ENCODE measurements around the gene PRKG1. TPM values are rescaled to one million over a fixed set of nuclear protein-coding genes. Genes with fewer than 3 reads are reported as not detected.
A peak's percentile ranks its signal among the peaks of the same experiment; 100 is the strongest.

The PRKG1 gene
- total RNA-seq, 2 donors from 2014 or later, result 1.3 to 2.7 TPM

DNA sequence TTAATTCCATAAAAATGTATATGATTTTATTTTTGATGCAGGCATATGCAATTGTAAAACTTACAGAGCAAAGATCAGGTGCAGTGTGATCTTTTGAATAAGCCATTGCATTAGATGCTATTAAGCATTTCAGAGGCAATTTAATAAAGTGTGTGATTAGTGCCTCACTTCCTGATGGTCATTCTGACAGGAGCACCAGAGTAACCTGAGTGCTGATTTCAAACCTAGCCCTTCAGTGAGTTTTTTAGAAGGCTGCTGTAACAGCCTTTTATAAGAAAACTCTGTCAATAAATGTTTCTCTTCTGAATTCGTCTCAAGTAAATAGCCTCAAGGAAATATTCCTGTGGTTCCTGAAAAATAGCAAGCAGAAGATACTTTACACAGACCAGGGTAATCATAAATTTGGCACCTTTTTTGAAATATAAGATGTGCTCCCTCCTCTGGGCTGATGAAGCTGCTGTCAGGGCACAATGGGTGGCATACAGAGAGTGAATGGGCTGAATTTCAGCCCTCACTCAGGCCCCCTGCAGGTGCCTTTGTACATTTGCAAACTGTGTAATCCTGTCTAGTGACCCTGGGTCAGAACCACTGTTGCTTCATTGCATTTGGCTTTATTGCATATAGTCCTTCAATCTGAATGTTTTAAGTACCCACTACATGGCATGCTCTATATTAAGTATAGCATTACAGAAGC lies 818.8 kb downstream of the PRKG1 start:
- Histone ChIP-seq H3K9ac (ENCODE audit: extremely low read depth, low read length, poor library complexity, severe bottlenecking) (no peak overlapping the region), H3K27ac (ENCODE audit: low read depth, low read length) (no peak overlapping the region), H3K4me3 (ENCODE audit: low read length) (no peak overlapping the region), H3K9me3 (ENCODE audit: control insufficient read depth, low read length) (no peaks in the 10 kb centered on the region), H3K36me3 (ENCODE audit: control insufficient read depth, insufficient read depth, low read length) (no peaks in the 10 kb centered on the region), H3K4me1 (ENCODE audit: control insufficient read depth, insufficient read depth, low read length) (no peaks in the 10 kb centered on the region), H3K27me3 (ENCODE audit: control insufficient read depth, insufficient read depth, low read length, poor library complexity, severe bottlenecking) (no peaks in the 10 kb centered on the region)
- no peak overlapping the region for H3K27ac Mint-ChIP-seq
- H3K36me3 Mint-ChIP-seq (ENCODE audit: low read depth), result no peaks in the 10 kb centered on the region
- TF ChIP-seq, protein P1, sequence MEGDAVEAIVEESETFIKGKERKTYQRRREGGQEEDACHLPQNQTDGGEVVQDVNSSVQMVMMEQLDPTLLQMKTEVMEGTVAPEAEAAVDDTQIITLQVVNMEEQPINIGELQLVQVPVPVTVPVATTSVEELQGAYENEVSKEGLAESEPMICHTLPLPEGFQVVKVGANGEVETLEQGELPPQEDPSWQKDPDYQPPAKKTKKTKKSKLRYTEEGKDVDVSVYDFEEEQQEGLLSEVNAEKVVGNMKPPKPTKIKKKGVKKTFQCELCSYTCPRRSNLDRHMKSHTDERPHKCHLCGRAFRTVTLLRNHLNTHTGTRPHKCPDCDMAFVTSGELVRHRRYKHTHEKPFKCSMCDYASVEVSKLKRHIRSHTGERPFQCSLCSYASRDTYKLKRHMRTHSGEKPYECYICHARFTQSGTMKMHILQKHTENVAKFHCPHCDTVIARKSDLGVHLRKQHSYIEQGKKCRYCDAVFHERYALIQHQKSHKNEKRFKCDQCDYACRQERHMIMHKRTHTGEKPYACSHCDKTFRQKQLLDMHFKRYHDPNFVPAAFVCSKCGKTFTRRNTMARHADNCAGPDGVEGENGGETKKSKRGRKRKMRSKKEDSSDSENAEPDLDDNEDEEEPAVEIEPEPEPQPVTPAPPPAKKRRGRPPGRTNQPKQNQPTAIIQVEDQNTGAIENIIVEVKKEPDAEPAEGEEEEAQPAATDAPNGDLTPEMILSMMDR (conservative IDR thresholded peaks at IDR 0.05), result peak; percentile 71
- H3K4me3 Mint-ChIP-seq, result no peak overlapping the region
- peak; percentile 61 for DNase-seq
- no peaks in the 10 kb centered on the region for H3K9me3 Mint-ChIP-seq
- 75% methylated on average over 1 of the region's 1 CpG; no CpG with 5 or more reads in 1 of the 2 experiments for WGBS, 2 experiments (ENCODE audit: insufficient coverage in 1 of 2, insufficient read length in 1 of 2)
- no peaks in the 10 kb centered on the region for H3K4me1 Mint-ChIP-seq
- H3K27me3 Mint-ChIP-seq (ENCODE audit: insufficient read depth), result no peaks in the 10 kb centered on the region

DNA sequence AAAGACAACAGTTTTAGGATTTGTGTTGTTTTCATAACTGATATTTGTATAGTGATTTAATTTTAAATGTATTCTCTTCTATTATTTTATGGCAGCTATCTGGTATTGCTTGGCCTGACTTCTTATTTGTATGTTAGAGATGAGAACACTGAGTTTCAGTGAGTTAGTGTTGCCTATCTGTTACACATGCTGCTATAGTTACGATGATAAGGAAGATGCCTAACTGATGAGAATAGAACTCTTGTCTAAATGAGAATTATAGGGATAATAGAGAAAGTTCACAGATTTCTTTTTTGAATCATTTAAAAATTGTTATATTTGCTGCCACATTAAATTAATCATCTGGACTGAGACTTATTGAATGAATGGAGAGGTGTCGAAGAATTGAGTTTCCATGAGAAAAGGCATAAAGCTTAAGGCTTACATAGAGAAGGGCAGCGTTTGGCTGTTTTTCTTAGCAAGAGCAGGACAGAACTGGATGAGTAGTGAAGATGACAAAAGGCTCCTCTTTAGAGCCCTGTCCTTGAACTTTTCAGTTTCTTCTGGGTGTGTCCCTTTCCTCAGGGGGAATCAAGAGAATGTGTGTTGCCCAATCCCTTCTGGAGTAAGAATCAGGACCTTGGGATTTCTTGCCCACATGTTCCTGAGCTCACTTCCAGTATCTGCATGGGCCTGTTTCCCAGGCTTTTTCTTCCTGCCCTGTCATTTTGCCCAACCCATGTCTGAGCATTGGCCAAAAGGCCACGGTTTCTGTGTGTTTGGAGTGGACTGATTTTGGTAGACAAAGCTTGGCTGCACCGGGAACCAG lies 820.7 kb downstream of the PRKG1 start:
- no peaks in the 10 kb centered on the region for H3K9me3 Mint-ChIP-seq
- H3K36me3 ChIP-seq (ENCODE audit: control insufficient read depth, insufficient read depth, low read length), result no peaks in the 10 kb centered on the region
- H3K27me3 Mint-ChIP-seq (ENCODE audit: insufficient read depth), result no peaks in the 10 kb centered on the region
- TF ChIP-seq, protein P1 (conservative IDR thresholded peaks at IDR 0.05), result no peak
- H3K4me3 Mint-ChIP-seq, result no peak overlapping the region
- H3K4me3 ChIP-seq (ENCODE audit: low read length), result no peak overlapping the region
- H3K27ac ChIP-seq (ENCODE audit: low read depth, low read length), result no peak overlapping the region
- DNase-seq, result no peak
- H3K27me3 ChIP-seq (ENCODE audit: control insufficient read depth, insufficient read depth, low read length, poor library complexity, severe bottlenecking), result no peaks in the 10 kb centered on the region
- 90 to 93% methylated on average over 3 to 5 of the region's 5 CpGs for WGBS, 2 experiments (ENCODE audit: insufficient coverage in 1 of 2, insufficient read length in 1 of 2)
- no peaks in the 10 kb centered on the region for H3K36me3 Mint-ChIP-seq (ENCODE audit: low read depth)
- no peaks in the 10 kb centered on the region for H3K4me1 Mint-ChIP-seq
- no peak overlapping the region for H3K27ac Mint-ChIP-seq
- H3K4me1 ChIP-seq (ENCODE audit: control insufficient read depth, insufficient read depth, low read length), result no peaks in the 10 kb centered on the region
- H3K9ac ChIP-seq (ENCODE audit: extremely low read depth, low read length, poor library complexity, severe bottlenecking), result no peak overlapping the region
- H3K9me3 ChIP-seq (ENCODE audit: control insufficient read depth, low read length), result no peaks in the 10 kb centered on the region

DNA sequence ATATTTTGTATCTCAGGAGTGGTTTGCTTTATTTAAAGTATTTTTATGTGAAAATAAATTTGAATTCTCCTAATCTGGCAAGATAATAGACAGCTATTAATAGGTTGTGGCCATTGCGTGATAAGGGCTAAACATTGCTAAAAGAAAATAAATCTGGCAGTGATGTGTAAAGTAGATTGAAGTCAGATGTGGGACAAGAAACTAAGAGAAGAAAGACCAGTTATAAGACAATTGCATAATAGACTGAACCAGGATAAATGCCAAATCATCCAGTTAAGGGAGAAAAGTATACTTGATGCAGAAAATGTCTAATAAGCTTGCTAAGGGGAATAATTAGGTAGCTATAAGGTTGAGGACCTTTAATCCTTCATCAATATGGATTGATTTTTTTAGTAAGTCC lies 822.6 kb downstream of the PRKG1 start:
- no peaks in the 10 kb centered on the region for H3K36me3 ChIP-seq (ENCODE audit: control insufficient read depth, insufficient read depth, low read length)
- Mint-ChIP-seq H3K27me3 (ENCODE audit: insufficient read depth) (no peaks in the 10 kb centered on the region), H3K4me1 (no peaks in the 10 kb centered on the region), H3K27ac (no peak overlapping the region), H3K9me3 (no peaks in the 10 kb centered on the region), H3K4me3 (no peak overlapping the region), H3K36me3 (ENCODE audit: low read depth) (no peaks in the 10 kb centered on the region)
- no peak for DNase-seq
- no peaks in the 10 kb centered on the region for H3K9me3 ChIP-seq (ENCODE audit: control insufficient read depth, low read length)
- WGBS, 2 experiments (ENCODE audit: insufficient coverage in 1 of 2, insufficient read length in 1 of 2), result 90 to 100% methylated on average over 1 of the region's 1 CpG
- no peaks in the 10 kb centered on the region for H3K4me1 ChIP-seq (ENCODE audit: control insufficient read depth, insufficient read depth, low read length)
- H3K27ac ChIP-seq (ENCODE audit: low read depth, low read length), result no peak overlapping the region
- no peak overlapping the region for H3K4me3 ChIP-seq (ENCODE audit: low read length)
- TF ChIP-seq, protein P1 (conservative IDR thresholded peaks at IDR 0.05), result no peak
- no peak overlapping the region for H3K9ac ChIP-seq (ENCODE audit: extremely low read depth, low read length, poor library complexity, severe bottlenecking)
- H3K27me3 ChIP-seq (ENCODE audit: control insufficient read depth, insufficient read depth, low read length, poor library complexity, severe bottlenecking), result no peaks in the 10 kb centered on the region
